T47D (cell line): ENCODE data around the gene DYNC2LI1.
A peak's percentile ranks its signal among the peaks of the same experiment; 100 is the strongest.

Source experiments
- DNase-seq, 2 experiments: peaks; one replicate each; pipeline versions ENCODE4 v3.0.0 to v3.0.0-alpha.2; 2011 to 2012; ENCODE audit warnings: low read depth in 1 of 2, low spot score in 1 of 2
- JUND ChIP-seq: IDR thresholded peaks from 2 replicates; pipeline ENCODE4 v1.6.1; 2012; ENCODE audit warnings: low read depth
- in situ Hi-C: cut with HindIII; loops from 2 replicates; pipeline ENCODE4 v1.10.0; 2016; ENCODE audit warnings: low sequenced_read_pairs, low pct_unique_long_range_greater_than_20kb

DYNC2LI1 gene

GRCh38 chr2:43848214-43848613 is 74.4 kb downstream of the DYNC2LI1 start:
- no peak for TF ChIP-seq JUND
- in situ Hi-C loops, result no loop called here
- DNase-seq, result peak in 1 of 2 experiments; percentile 79

DNA sequence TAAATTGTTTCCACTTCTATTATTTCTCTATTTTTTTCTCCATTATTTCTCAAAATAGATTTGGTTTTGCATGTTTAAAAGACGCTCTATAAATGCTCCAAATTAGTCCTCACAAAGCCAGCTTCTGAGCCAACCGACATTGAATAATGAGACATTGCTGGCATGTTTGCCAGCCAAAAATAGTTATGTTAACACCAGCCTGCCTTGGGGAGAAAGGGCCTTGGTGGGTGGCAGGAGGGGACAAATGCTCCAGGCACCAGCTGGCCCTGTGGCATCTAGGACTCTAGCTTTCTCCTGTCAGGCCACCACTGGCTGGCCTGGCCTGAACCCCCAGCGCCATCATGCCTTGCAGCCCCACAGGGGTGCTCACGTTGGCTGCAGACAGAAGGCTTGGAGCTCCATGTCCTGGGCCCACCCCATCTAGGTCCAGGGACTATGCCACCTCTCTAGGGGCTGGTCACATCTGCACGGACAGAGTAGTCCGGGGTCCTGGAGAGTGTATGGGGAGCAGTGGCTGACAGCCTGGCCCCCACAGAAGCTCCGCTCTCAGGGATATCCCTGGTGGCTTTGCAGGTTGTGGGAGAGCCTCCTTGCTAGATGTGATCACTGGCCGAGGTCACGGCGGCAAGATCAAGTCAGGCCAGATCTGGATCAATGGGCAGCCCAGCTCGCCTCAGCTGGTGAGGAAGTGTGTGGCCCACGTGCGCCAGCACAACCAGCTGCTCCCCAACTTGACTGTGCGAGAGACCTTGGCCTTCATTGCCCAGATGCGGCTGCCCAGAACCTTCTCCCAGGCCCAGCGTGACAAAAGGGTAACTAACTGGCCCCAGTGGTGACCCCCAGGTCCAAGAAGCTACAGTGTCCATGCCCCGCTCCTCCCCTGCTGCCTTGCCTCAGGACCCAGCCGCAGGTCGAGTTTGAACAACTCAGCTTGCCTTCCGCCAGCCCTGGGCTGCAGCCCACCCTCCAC is 77.5 kb downstream of the DYNC2LI1 start:
- in situ Hi-C loops, result no loop called here
- DNase-seq, result no peak

GRCh38 chr2:43852196-43852730 is 78.4 kb downstream of the DYNC2LI1 start:
- TF ChIP-seq JUND, result no peak
- no peak for DNase-seq
- in situ Hi-C loops, result no loop called here

More for the DNA sequence above, 77.5 kb downstream of the DYNC2LI1 start:
- no peak for TF ChIP-seq JUND

GRCh38 chr2:43853141-43854081 is 79.6 kb downstream of the DYNC2LI1 start:
- no peak for DNase-seq
- in situ Hi-C loops, result no loop called here
- no peak for TF ChIP-seq JUND

- TF ChIP-seq JUND, result no peak
- in situ Hi-C loops, result no loop called here
- DNase-seq, result no peak
These were observed 80.8 kb downstream of the DYNC2LI1 start for GRCh38 chr2:43854671-43855070.

GRCh38 chr2:43855292-43855691 is 81.5 kb downstream of the DYNC2LI1 start:
- TF ChIP-seq JUND, result no peak
- in situ Hi-C loops, result no loop called here
- no peak for DNase-seq
